AG04450 (cell line): ENCODE data around the gene REV1. TPM values are rescaled to one million over a fixed set of nuclear protein-coding genes. Genes with fewer than 3 reads are reported as not detected.

Experiments
- CTCF ChIA-PET: fragments of 300-600, 350-600 bp; formaldehyde crosslinking; extraction: SDS; loops from one replicate; lab custom pipeline; 2022; ENCODE audit warnings: antibody characterized with exemption, inconsistent platforms; lab: Charles Lee
- POLR2A ChIA-PET: fragments of 350-600 bp; formaldehyde crosslinking; extraction: SDS; loops from one replicate; lab custom pipeline; 2021; ENCODE audit warnings: antibody characterized with exemption, inconsistent platforms; lab: Yijun Ruan, JAX
- DNase-seq: peaks from one replicate; pipeline ENCODE4 v3.0.0-alpha.2; 2011; ENCODE audit warnings: low read depth, low spot score
- H3K27ac ChIP-seq: one replicate; pipeline ENCODE4 v1.5.1; 2012; ENCODE audit warnings: low read depth, low read length, control low read depth
- H3K27me3 ChIP-seq: one replicate; pipeline ENCODE4 v1.6.0; 2012; ENCODE audit warnings: low read length; ENCODE audit not compliant: control insufficient read depth, insufficient read depth
- H3K4me3 ChIP-seq: 2 replicates; pipeline ENCODE4 v1.5.1; 2011; ENCODE audit warnings: mild to moderate bottlenecking, low read depth, low read length, control low read depth
- H3K9me3 ChIP-seq: 2 replicates; pipeline ENCODE4 v1.5.1; 2012; ENCODE audit warnings: low read length; ENCODE audit not compliant: control insufficient read depth, insufficient read depth
- CTCF ChIP-seq: IDR thresholded peaks from 2 replicates; pipeline ENCODE4 v1.5.1; 2011; ENCODE audit warnings: low read depth, low read length, control low read depth, inconsistent platforms
- polyA plus RNA-seq: library from polyadenylated mRNA; depleted of rRNA; stranded (reverse); fragments of >200 nt; gene quantifications from 2 replicates; pipeline ENCODE4 v1.2.3, GENCODE V29; 2011

REV1 gene
- polyA plus RNA-seq, 1 experiment: 26.4 TPM

GRCh38 chr2:99485824-99486223 lies 4.0 kb downstream of the REV1 start:
- no peak overlapping the region for H3K27ac ChIP-seq
- no peaks in the 10 kb centered on the region for H3K27me3 ChIP-seq
- H3K9me3 ChIP-seq: no peaks in the 10 kb centered on the region; the same call in 1 of the 2 replicates
- ChIA-PET POLR2A (no interaction called here), CTCF (interaction anchor here (0.6 to 1.1 kb wide), 2 partner anchors 149 to 774 kb away, joined by 3 read pairs; partner anchors contain the start of gene EIF5B)
- no peak overlapping the region for H3K4me3 ChIP-seq
- TF ChIP-seq CTCF: no peak
- DNase-seq: no peak

- no peak overlapping the region for H3K4me3 ChIP-seq
- no peaks in the 10 kb centered on the region for H3K27me3 ChIP-seq
- POLR2A ChIA-PET: no interaction called here
- H3K9me3 ChIP-seq: no peaks in the 10 kb centered on the region; the same call in 1 of the 2 replicates
- CTCF ChIA-PET: no interaction called here
- TF ChIP-seq CTCF: no peak
- no peak overlapping the region for H3K27ac ChIP-seq
- no peak for DNase-seq
These were observed 4.4 kb downstream of the REV1 start for GRCh38 chr2:99485411-99485810.

GRCh38 chr2:99484205-99484604 lies 5.6 kb downstream of the REV1 start:
- ChIA-PET POLR2A (no interaction called here), CTCF (interaction anchor here (0.7 kb wide), 1 partner anchor 773 kb away, joined by 3 read pairs; no protein-coding TSS in a partner anchor)
- Histone ChIP-seq H3K27ac (no peak overlapping the region), H3K27me3 (no peaks in the 10 kb centered on the region), H3K4me3 (no peak overlapping the region), H3K9me3 (no peaks in the 10 kb centered on the region; the same call in 1 of the 2 replicates)
- no peak for TF ChIP-seq CTCF
- no peak for DNase-seq

- H3K27ac ChIP-seq: no peak overlapping the region
- no peak for TF ChIP-seq CTCF
- no peaks in the 10 kb centered on the region for H3K9me3 ChIP-seq
- no peaks in the 10 kb centered on the region for H3K27me3 ChIP-seq
- DNase-seq: no peak
- no peak overlapping the region for H3K4me3 ChIP-seq
- POLR2A ChIA-PET: no interaction called here
- CTCF ChIA-PET: interaction anchor here (2.3 kb wide), 1 partner anchor 779 kb away, joined by 5 read pairs; no protein-coding TSS in a partner anchor
These were observed 7.9 kb downstream of the REV1 start for GRCh38 chr2:99481941-99482340.

GRCh38 chr2:99481527-99481926 lies 8.3 kb downstream of the REV1 start:
- no peak for DNase-seq
- H3K9me3 ChIP-seq: no peaks in the 10 kb centered on the region
- H3K27ac ChIP-seq: no peak overlapping the region
- no peak overlapping the region for H3K4me3 ChIP-seq
- no peaks in the 10 kb centered on the region for H3K27me3 ChIP-seq
- TF ChIP-seq CTCF: no peak
- ChIA-PET CTCF (interaction anchor here (2.3 kb wide), 1 partner anchor 779 kb away, joined by 5 read pairs; no protein-coding TSS in a partner anchor), POLR2A (no interaction called here)
